ENCODE results near the gene RIMBP3B.
"Not testable (repeated sequence)": the region's sequence is repeated elsewhere in the genome, so short reads cannot be mapped to it uniquely, and the experiment has no call there.

DNA sequence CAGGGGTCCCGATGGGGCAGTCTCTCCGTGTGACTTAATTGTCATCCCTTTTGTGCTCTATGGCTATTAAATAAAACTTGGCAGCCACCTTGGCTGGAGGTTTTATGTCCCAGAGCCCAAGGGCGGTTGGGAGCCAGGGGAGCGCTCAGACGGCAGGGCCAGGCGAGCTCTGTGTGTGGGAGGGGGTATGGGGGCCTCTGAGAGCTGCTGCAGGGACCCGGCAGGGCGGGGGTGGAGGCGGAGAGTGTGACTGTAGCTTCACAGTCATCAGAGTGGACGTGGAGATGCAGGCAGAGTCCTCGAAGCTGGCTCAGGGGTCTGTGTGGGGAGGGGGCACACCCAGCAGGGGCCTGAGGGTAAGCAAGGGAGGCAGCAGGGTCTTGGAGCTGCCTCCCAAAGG lies 19.2 kb upstream of the RIMBP3B start:
- not testable (repeated sequence) for TF ChIP-seq NFE2L2 (IDR thresholded peaks at IDR 0.05; ENCODE audit: low read length); REL (CRISPR knock-in tag; conservative IDR thresholded peaks at IDR 0.05); ZNF331 (CRISPR knock-in tag; IDR thresholded peaks at IDR 0.05); ASH2L (IDR thresholded peaks at IDR 0.05; ENCODE audit: insufficient read length, low read depth, low read length); FOXA3 (CRISPR knock-in tag; IDR thresholded peaks at IDR 0.05); NR2C2 (CRISPR knock-in tag; IDR thresholded peaks at IDR 0.05; ENCODE audit: borderline replicate concordance); HDAC6 (IDR thresholded peaks at IDR 0.05; ENCODE audit: low read depth, low read length); ZFP36 (IDR thresholded peaks at IDR 0.05; ENCODE audit: borderline replicate concordance, low read depth, low read length, partially characterized antibody); SRSF9 (IDR thresholded peaks at IDR 0.05; ENCODE audit: borderline replicate concordance, insufficient read depth, low read depth, low read length, poor library complexity, severe bottlenecking)
- TF ChIP-seq, protein P1, sequence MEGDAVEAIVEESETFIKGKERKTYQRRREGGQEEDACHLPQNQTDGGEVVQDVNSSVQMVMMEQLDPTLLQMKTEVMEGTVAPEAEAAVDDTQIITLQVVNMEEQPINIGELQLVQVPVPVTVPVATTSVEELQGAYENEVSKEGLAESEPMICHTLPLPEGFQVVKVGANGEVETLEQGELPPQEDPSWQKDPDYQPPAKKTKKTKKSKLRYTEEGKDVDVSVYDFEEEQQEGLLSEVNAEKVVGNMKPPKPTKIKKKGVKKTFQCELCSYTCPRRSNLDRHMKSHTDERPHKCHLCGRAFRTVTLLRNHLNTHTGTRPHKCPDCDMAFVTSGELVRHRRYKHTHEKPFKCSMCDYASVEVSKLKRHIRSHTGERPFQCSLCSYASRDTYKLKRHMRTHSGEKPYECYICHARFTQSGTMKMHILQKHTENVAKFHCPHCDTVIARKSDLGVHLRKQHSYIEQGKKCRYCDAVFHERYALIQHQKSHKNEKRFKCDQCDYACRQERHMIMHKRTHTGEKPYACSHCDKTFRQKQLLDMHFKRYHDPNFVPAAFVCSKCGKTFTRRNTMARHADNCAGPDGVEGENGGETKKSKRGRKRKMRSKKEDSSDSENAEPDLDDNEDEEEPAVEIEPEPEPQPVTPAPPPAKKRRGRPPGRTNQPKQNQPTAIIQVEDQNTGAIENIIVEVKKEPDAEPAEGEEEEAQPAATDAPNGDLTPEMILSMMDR (CRISPR knock-in tag; IDR thresholded peaks at IDR 0.05): not testable (repeated sequence)
- TF ChIP-seq, protein P2, sequence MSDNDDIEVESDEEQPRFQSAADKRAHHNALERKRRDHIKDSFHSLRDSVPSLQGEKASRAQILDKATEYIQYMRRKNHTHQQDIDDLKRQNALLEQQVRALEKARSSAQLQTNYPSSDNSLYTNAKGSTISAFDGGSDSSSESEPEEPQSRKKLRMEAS (IDR thresholded peaks at IDR 0.05): not testable (repeated sequence)
- TF ChIP-seq, protein P3, sequence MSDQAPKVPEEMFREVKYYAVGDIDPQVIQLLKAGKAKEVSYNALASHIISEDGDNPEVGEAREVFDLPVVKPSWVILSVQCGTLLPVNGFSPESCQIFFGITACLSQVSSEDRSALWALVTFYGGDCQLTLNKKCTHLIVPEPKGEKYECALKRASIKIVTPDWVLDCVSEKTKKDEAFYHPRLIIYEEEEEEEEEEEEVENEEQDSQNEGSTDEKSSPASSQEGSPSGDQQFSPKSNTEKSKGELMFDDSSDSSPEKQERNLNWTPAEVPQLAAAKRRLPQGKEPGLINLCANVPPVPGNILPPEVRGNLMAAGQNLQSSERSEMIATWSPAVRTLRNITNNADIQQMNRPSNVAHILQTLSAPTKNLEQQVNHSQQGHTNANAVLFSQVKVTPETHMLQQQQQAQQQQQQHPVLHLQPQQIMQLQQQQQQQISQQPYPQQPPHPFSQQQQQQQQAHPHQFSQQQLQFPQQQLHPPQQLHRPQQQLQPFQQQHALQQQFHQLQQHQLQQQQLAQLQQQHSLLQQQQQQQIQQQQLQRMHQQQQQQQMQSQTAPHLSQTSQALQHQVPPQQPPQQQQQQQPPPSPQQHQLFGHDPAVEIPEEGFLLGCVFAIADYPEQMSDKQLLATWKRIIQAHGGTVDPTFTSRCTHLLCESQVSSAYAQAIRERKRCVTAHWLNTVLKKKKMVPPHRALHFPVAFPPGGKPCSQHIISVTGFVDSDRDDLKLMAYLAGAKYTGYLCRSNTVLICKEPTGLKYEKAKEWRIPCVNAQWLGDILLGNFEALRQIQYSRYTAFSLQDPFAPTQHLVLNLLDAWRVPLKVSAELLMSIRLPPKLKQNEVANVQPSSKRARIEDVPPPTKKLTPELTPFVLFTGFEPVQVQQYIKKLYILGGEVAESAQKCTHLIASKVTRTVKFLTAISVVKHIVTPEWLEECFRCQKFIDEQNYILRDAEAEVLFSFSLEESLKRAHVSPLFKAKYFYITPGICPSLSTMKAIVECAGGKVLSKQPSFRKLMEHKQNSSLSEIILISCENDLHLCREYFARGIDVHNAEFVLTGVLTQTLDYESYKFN (CRISPR knock-in tag; conservative IDR thresholded peaks at IDR 0.05): not testable (repeated sequence)

Data from HepG2 (cell line).